SK-N-SH (cell line): ENCODE measurements around the gene SRSF1. TPM values are rescaled to one million over a fixed set of nuclear protein-coding genes. Genes with fewer than 3 reads are reported as not detected.

Source experiments
- CTCF ChIA-PET: fragments of 300-600, 350-600 bp; formaldehyde crosslinking; extraction: SDS; loops from one replicate; lab custom pipeline; 2021; lab: Yijun Ruan, JAX
- POLR2A ChIA-PET: fragments of 350-600 bp; sonication (Branson Sonifier 250); formaldehyde crosslinking; extraction: SDS; loops from one replicate; lab custom pipeline; 2020; ENCODE audit warnings: antibody characterized with exemption, inconsistent platforms; lab: Yijun Ruan, JAX
- DNase-seq: peaks from one replicate; pipeline ENCODE4 v3.0.0; 2012
- H2AFZ ChIP-seq: fragments of 200-600 bp; sonication (generic); 2 replicates; pipeline ENCODE4 v1.8.1; 2016; ENCODE audit warnings: antibody characterized with exemption, mild to moderate bottlenecking, low read depth
- H3F3A ChIP-seq: fragments of 200-600 bp; sonication (generic); replicated peaks from 2 replicates; pipeline ENCODE3; 2016; ENCODE audit warnings: antibody characterized with exemption, mild to moderate bottlenecking; ENCODE audit not compliant: insufficient read depth
- H3K27ac ChIP-seq, 2 experiments: fragments of 200-500 bp in 1 of 2; fragments of 200-600 bp in 1 of 2; sonication (Bioruptor generic) in 1 of 2; sonication (generic), shearing (Covaris generic) in 1 of 2; 2 replicates each; pipeline versions ENCODE4 v1.5.1 to v1.6.1; 2014 to 2016; ENCODE audit warnings: low read depth in 2 of 2, inconsistent platforms in 1 of 2, low read length in 1 of 2, mild to moderate bottlenecking in 1 of 2, mixed read lengths in 1 of 2
- H3K27me3 ChIP-seq: fragments of 200-600 bp; sonication (generic), shearing (Covaris generic); 2 replicates; pipeline ENCODE4 v1.6.1; 2016; ENCODE audit warnings: mixed run types; ENCODE audit not compliant: insufficient read depth
- H3K36me3 ChIP-seq, 2 experiments: fragments of 200-500 bp in 1 of 2; fragments of 200-600 bp in 1 of 2; sonication (Bioruptor generic) in 1 of 2; sonication (generic) in 1 of 2; replicated peaks in 1 of 2; 2 replicates each; pipeline versions ENCODE3 to v1.5.1; 2014 to 2016; ENCODE audit warnings: low read length in 1 of 2, mild to moderate bottlenecking in 1 of 2; ENCODE audit not compliant: insufficient read depth in 2 of 2, control insufficient read depth in 1 of 2
- H3K4me1 ChIP-seq, 2 experiments: fragments of 200-500 bp in 1 of 2; fragments of 200-600 bp in 1 of 2; sonication (Bioruptor generic) in 1 of 2; sonication (generic), shearing (Covaris generic) in 1 of 2; 2 replicates each; pipeline versions ENCODE4 v1.5.1 to v1.6.1; 2014 to 2016; ENCODE audit warnings: low read depth in 1 of 2, low read length in 1 of 2, mixed run types in 1 of 2; ENCODE audit not compliant: insufficient read depth in 2 of 2, control insufficient read depth in 1 of 2
- H3K4me2 ChIP-seq: fragments of 200-600 bp; sonication (generic), shearing (Covaris generic); 2 replicates; pipeline ENCODE4 v1.6.1; 2017; ENCODE audit warnings: mixed run types
- H3K4me3 ChIP-seq, 2 experiments: fragments of 200-500 bp in 1 of 2; fragments of 200-600 bp in 1 of 2; sonication (Bioruptor generic) in 1 of 2; sonication (generic), shearing (Covaris generic) in 1 of 2; 2 replicates each; pipeline versions ENCODE4 v1.5.1 to v1.8.1; 2014 to 2016; ENCODE audit warnings: low read depth in 2 of 2, inconsistent platforms in 1 of 2, low read length in 1 of 2, mild to moderate bottlenecking in 1 of 2, mixed read lengths in 1 of 2, moderate library complexity in 1 of 2
- H3K79me2 ChIP-seq: fragments of 200-600 bp; sonication (generic); 2 replicates; pipeline ENCODE4 v1.8.1; 2017; ENCODE audit warnings: mild to moderate bottlenecking; ENCODE audit not compliant: insufficient read depth
- H3K9ac ChIP-seq: fragments of 200-600 bp; sonication (generic); 2 replicates; pipeline ENCODE4 v1.6.1; 2017; ENCODE audit warnings: mixed run types
- H3K9me2 ChIP-seq: fragments of 200-600 bp; sonication (generic); 2 replicates; pipeline ENCODE4 v1.6.1; 2017; ENCODE audit warnings: mixed run types
- H3K9me3 ChIP-seq: fragments of 200-600 bp; sonication (generic); 2 replicates; pipeline ENCODE4 v1.6.1; 2017; ENCODE audit warnings: mixed run types, mild to moderate bottlenecking, moderate library complexity
- H4K20me1 ChIP-seq: fragments of 200-600 bp; sonication (generic); 2 replicates; pipeline ENCODE4 v1.6.1; 2017; ENCODE audit warnings: mild to moderate bottlenecking, mixed run types; ENCODE audit not compliant: insufficient read depth
- CTCF ChIP-seq: fragments of 200-600 bp; sonication (generic); IDR thresholded peaks from 2 replicates; pipeline ENCODE4 v1.6.1; 2017; ENCODE audit warnings: antibody characterized with exemption, mild to moderate bottlenecking, moderate library complexity
- ELF1 ChIP-seq: IDR thresholded peaks from 2 replicates; pipeline ENCODE4 v1.4.0; 2012
- EZH2phosphoT487 ChIP-seq: fragments of 200-600 bp; sonication (generic); IDR thresholded peaks from 2 replicates; pipeline ENCODE4 v1.6.1; 2017; ENCODE audit warnings: low read depth, mixed run types, mild to moderate bottlenecking, antibody characterized with exemption, moderate library complexity, borderline replicate concordance
- FOSL2 ChIP-seq: IDR thresholded peaks from 2 replicates; pipeline ENCODE4 v1.4.0; 2012; ENCODE audit warnings: low read depth, mild to moderate bottlenecking, moderate library complexity, borderline replicate concordance
- FOXM1 ChIP-seq: IDR thresholded peaks from 2 replicates; pipeline ENCODE4 v1.4.0; 2012; ENCODE audit warnings: low read depth, mild to moderate bottlenecking
- GATA2 ChIP-seq: sonication (generic); formaldehyde crosslinking; IDR thresholded peaks from 2 replicates; pipeline ENCODE4 v1.5.0; 2020; ENCODE audit warnings: mild to moderate bottlenecking, missing genetic modification reagents
- IRF3 ChIP-seq: fragments of 150-350 bp; IDR thresholded peaks from 2 replicates; pipeline ENCODE4 v1.6.1; 2016; ENCODE audit warnings: mild to moderate bottlenecking, low read depth, low read length
- JUND ChIP-seq: IDR thresholded peaks from 2 replicates; pipeline ENCODE4 v1.4.0; 2012
- MAX ChIP-seq: IDR thresholded peaks from 2 replicates; pipeline ENCODE4 v1.4.0; 2012; ENCODE audit warnings: low read depth
- MXI1 ChIP-seq: IDR thresholded peaks from 2 replicates; pipeline ENCODE4 v1.6.1; 2012; ENCODE audit warnings: mild to moderate bottlenecking, low read depth, low read length, improper control_type of control experiment
- NFIC ChIP-seq: IDR thresholded peaks from 2 replicates; pipeline ENCODE4 v1.4.0; 2012; ENCODE audit warnings: borderline replicate concordance
- PBX3 ChIP-seq: IDR thresholded peaks from 2 replicates; pipeline ENCODE4; 2012
- RAD21 ChIP-seq: IDR thresholded peaks from 2 replicates; pipeline ENCODE4 v1.6.1; 2012; ENCODE audit warnings: mild to moderate bottlenecking, low read length
- RFX5 ChIP-seq: IDR thresholded peaks from 2 replicates; pipeline ENCODE4 v1.6.1; 2012; ENCODE audit warnings: mild to moderate bottlenecking, improper control_type of control experiment, low read length
- RXRA ChIP-seq: IDR thresholded peaks from 2 replicates; pipeline ENCODE4 v1.4.0; 2012; ENCODE audit warnings: low read depth, mild to moderate bottlenecking, borderline replicate concordance
- SIN3A ChIP-seq: IDR thresholded peaks from 2 replicates; pipeline ENCODE4 v1.6.1; 2012; ENCODE audit warnings: low read depth, mild to moderate bottlenecking, low read length, moderate library complexity, borderline replicate concordance
- SMC3 ChIP-seq: IDR thresholded peaks from 2 replicates; pipeline ENCODE4 v1.6.1; 2012; ENCODE audit warnings: low read depth, low read length, improper control_type of control experiment
- TCF12 ChIP-seq: IDR thresholded peaks from 2 replicates; pipeline ENCODE4 v1.4.0; 2012
- ZBTB33 ChIP-seq: IDR thresholded peaks from 2 replicates; pipeline ENCODE4 v1.4.0; 2012; ENCODE audit warnings: low read depth, borderline replicate concordance
- WGBS: methylation state at CpG from one replicate; pipeline ENCODE4 v1.1.6; 2017; ENCODE audit warnings: low lambda C conversion rate; 5-methylcytosine and 5-hydroxymethylcytosine counted together
- polyA plus RNA-seq, 3 experiments: library from polyadenylated mRNA; depleted of rRNA; stranded (reverse); fragments of >200 nt; gene quantifications; 2 replicates each; pipeline ENCODE4 v1.2.3, GENCODE V29; 2012

Gene SRSF1
- polyA plus RNA-seq, 1 of the 3 experiments (the other 2 are of a cell fraction): 248 TPM

- CTCF ChIA-PET: interaction anchor here (0.9 kb wide), 1 partner anchor 31 kb away, joined by 3 read pairs; no protein-coding TSS in a partner anchor
- Histone ChIP-seq H3K4me2 (no peak overlapping the region), H3K4me1 (no peaks in the 10 kb centered on the region), H3F3A (no peaks in the 10 kb centered on the region), H3K4me3 (no peak overlapping the region), H3K36me3 (no peaks in the 10 kb centered on the region), H3K9me2 (no peaks in the 10 kb centered on the region), H3K9ac (no peak overlapping the region), H3K27ac (no peak overlapping the region), H3K27me3 (peaks cover 39% of the 10 kb centered on the region; the same call in 1 of the 2 replicates), H4K20me1 (no peaks in the 10 kb centered on the region), H3K9me3 (no peaks in the 10 kb centered on the region), H3K79me2 (no peaks in the 10 kb centered on the region), H2AFZ (no peak overlapping the region)
- WGBS: 44% methylated on average over 3 of the region's 3 CpGs
- TF ChIP-seq MAX (no peak), NFIC (no peak), ELF1 (no peak), SMC3 (no peak), MXI1 (no peak), TCF12 (no peak), RAD21 (no peak), RFX5 (no peak), FOXM1 (no peak), EZH2phosphoT487 (no peak), GATA2 (CRISPR knock-in tag) (no peak), IRF3 (no peak), CTCF (no peak), SIN3A (no peak), FOSL2 (no peak), RXRA (no peak), PBX3 (no peak), JUND (no peak), ZBTB33 (no peak)
- POLR2A ChIA-PET: no interaction called here
- no peak for DNase-seq
These were observed 32.9 kb upstream of the SRSF1 start for GRCh38 chr17:58039975-58040374.
